CD4-positive, alpha-beta T cell treated with Interleukin-4 for 1 hour (primary cell): ENCODE measurements around the gene MRPL28.
"Not testable (repeated sequence)": the region's sequence is repeated elsewhere in the genome, so short reads cannot be mapped to it uniquely, and the experiment has no call there.

Source experiments
- DNase-seq, 2 donors: peaks; one replicate each; pipeline ENCODE4 v3.0.0-alpha.2; 2020 to 2022

The MRPL28 gene

DNA sequence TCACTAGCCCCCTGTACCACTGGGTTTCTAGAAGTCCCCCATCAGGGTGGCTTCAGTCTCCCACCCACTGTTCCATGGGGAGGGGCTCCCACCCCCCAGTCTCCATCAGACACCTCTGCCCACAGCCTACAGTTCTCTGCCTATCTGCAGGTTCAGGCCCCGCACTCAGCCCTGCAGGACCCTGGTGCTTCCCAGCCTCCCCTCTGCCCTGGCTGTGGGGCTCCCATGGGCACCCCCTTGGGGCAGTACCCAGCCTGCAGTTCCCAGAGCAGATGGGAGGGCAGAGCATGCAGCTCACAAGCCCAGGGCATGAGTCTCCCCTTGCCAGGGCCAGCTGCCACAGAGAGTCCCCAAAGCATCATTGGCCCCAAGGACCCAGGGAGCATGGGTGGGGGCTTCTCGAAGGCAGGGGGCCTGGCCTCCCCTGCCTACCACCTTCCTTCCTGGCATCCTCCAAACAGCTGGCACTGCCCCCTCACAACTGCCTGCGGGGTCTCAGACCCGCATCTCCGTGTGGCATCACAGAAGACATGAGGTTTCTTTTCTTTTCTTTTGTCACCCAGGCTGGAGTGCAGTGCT lies 2.8 kb upstream of the MRPL28 start:
- no peak for DNase-seq

DNA sequence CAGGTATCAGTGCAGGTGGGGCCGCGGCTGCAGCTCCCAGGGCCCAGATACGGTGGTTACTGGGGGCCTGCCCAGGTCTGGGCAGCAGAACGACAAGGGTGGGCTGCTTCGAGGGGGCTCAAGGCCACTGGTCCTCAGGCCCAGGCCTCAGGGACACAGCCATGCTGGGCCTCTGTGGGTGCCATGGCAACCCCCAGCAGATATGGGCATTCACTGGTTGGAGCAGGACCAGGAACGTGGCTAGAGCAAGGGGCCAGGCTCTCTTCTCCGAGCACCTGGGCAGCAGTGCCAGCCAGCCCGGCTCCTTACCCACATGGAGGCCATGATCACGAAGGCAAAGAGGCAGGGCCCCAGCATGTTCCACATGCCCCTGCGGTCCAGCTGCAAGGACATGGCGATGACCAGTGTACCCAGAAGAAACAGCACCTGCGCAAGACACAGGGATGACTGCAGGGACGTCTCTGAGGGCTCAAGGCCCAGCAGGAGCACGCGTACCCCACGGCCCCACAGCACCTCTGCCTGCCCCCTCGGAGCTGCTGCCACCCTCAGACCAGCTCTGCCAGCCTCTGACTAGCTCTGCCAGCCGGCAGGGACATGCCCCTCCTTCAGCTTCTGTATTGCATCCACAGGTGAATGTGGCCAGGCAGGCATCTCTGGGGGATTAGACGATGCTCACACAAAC lies 2.1 kb upstream of the MRPL28 start:
- DNase-seq, result no peak

DNA sequence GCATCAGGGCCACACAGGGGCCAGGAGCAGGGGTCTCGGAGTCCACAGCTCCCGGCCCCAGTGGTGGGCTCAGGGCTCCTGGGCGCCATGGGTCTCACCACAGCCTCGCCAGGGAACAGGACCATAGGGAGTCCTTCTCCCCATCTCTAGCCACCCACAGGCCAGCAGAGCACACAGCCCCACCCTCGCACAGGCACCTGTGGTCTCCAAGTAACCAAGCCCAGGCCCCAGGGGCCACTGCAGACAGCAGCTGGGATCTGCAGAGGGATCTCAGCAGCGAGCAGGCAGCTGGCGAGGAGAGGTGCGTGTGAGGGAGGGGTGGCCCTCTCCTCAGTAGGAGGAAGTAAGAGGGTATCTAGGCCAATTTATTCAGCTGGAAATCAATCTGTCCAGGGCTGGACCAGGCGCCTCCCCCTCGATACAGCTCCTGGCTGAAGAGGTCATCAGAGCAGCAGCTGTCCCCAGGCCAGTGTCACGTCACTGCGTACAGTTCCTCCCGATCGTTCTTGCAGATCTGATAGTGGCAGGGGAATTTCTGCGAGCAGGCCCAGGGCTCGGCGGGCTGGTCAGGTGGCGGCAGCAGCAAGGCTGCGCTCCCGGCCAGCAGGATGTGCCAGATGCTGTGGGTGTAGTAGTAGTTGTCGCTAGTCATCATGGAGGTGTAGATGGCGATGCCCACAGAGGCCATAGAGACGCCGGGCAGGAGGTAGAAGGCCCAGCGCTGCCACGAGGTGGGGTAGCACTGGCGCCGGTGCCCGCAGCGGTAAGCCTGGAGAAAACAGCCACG lies 1.4 kb upstream of the MRPL28 start:
- no peak for DNase-seq

DNA sequence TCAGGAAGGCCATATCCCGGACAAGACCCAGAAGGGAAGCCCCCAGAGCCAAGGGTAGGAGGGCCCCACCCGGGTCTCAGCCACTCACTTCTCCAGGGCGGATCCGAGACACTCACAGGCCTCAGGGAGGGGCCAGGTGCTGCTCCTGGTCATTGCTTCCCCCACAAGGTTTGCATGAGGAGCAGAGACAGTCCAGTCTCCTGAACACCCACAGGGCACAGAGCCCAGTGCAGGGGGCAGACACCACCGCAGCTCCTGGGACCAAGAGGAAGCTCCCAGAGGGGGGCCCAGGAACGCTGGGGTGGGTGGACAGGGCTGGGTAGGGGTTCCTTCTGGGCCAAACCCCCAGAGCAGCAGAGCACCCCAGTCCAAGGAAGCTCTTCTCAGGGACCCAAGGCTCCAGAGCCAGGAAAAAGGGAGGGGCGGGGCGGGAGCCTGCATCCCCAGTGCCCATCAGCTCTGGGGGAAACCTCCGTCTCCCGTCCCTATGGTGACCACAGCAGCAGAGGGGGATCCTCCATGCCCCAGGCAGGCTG lies 709 bp upstream of the MRPL28 start:
- DNase-seq, result no peak

DNA sequence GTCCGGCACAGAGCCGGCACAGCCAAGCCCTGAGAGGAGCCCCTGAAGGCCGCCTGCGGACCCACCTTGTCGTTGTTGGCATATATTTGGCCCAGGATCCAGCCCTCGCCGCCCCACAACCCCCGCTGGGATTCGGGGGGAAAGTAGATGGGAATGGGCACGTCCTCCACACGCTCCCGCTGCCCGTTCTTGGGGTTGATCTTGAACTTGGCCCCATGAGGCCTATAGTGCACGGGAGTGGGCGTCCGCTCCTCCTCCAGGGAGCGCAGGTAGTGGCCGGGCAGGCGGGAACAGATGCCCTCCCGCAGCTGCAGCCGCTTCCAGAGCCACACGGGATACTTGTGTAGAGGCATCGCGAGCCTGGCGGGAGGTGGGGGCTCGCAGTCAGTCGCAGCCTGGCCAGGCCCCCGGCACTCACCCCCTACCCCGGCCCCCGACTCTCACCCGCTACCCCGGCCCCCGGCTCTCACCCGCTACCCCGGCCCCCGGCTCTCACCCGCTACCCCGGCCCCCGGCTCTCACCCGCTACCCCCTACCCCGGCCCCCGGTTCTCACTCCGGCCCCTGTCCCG lies 387 bp downstream of the MRPL28 start:
- DNase-seq, result no peak

DNA sequence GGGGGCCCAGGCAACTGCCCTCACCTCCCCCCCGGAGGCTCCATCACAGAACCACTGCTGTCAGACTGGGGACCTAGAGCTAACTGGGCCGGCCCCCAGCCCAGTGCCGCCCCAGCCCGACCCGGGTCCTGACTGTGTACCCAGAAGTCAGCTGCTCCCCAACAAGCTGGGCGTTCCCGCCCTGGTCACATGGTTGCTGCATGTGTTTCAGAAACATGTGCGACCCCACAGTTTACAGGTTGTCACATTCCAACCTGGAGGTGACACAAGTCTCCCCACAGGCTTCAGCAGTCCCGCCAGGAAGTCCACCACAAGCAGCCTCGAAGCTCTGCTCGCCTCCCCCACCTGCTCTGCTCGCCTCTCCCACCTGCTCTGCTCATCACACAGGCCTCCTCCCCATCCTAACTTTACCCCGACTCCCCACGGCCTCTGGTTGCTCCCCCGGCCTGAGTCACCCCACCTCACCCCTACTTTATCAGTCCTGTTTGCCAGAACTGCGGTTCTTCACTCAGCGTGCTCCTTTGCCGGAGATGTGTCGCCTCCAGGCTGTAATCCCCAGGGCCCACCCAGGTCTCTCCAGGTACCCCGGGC lies 968 bp downstream of the MRPL28 start:
- no peak for DNase-seq

DNA sequence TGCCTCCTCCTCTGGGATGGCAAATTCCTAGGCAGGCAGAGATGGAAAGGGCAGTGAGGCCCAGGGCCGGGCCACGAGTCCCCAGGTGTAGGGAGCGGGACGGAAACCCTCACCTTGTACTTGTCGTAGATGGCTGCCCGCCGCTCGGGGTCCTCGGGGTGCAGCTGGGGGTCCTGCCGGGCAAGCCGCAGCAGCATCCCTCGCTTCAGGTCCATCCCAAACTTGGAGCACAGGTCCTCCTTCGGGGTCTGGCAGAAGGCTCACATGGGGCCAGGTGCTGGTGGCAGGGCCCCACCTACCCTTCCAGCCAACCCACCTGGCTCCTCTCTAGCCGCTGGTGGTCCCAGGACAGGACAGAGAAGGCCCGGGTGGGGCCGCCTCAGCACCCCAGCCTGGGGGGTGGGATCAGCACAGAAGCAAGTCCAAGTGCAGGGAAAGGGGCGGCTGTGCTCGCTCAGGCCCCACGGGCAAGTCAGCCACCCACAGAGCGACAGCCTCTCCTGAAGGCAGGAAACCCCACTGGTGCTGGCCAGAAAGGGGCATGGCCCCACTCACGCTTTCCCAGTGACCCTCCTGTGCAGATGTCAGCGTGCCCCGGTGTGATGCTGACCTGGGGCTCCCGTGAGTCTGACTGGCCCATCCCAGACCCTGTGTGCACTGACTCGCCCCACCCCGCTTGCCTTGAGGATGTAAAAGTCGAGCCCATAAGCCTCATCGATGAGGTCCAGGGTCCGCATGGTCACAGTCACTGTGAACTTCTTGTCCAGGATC lies 1.8 kb downstream of the MRPL28 start:
- no peak for DNase-seq

DNA sequence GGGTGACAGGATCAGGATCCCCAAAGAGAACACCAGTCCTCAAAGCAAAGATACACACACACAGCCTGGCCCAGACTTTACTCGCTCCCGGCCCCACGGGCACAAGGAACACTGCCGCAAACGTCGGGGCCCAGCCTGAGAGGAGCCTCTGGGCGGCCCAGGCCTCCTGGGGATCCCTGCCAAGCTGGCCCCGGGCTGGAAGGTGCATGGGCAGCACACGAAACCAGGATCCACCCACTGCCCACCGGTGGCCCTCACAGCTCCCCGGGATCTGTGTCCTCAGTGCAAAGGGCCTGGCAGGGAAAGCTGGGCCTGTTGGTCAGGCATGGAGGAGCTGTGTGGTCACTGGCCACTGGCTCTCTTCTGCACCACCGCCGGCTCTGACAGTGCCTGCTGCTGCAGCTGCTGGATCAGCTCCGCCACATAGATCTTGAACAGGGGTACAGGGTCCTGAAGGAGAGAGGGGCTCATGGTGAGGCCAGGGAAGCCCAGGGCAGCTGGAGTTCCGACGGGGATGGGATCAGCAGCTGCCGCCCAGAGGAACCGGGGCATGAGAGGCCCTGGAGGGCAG lies 2.9 kb downstream of the MRPL28 start:
- no peak for DNase-seq

DNA sequence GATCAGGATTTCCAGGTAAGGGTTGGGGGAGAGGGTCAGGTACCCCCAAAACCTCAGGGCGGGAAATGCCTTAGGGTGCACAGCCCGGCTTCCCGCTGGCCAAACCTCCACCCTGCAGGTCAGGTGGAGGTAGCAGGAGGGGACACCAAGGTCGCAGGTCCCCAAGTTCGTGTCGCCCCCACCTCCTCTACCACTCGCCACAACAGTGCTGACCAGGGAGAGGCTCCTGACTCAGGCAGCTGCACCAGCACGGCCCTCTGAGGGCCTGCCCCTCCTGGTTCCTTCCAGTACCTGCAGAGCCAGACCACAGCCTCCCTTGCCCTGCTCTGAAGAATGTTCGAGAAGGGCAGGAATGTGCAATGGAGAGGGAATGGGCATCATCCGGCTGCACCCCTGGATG lies 3.9 kb downstream of the MRPL28 start:
- DNase-seq, result no peak

DNA sequence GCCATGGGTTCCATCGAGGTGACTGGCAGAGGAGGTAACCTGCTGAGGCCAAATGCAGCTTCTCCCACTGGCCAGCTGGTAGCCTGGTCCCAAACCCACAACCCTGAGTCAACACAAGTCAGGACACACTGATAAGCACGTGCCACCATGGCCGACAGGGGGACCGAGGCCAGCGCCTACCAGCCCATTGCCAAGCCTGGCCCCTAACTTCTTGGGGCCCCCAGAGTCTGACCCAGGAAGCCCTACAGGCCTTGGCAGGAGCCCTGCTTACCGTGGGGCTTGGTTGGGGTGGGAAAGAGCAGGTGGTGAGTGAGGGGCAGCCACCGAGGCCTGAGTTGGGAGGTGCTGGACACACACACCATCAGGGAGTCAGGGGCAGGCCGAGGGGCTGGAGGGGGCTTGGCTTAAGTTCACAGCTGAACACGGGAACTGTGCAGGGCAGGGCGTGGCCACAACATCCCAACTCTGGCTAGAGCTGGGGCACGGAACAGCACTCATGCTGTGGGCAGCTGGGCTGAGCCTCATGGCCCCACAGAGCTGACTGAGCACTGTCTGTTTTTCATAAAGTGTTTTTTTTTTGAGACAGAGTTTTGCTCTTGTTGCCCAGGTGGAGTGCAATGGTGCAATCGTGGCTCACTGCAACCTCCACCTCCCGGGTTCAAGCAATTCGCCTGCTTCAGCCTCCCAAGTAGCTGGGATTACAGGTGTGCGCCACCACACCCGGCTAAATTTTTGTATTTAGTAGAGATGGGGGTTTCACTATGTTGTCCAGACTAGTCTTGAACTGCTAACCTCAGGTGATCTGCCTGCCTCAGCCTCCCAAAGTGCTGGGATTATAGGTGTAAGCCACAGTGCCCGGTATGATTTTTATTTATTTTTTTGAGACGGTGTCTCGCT lies 5.5 kb downstream of the MRPL28 start:
- DNase-seq, result no peak

DNA sequence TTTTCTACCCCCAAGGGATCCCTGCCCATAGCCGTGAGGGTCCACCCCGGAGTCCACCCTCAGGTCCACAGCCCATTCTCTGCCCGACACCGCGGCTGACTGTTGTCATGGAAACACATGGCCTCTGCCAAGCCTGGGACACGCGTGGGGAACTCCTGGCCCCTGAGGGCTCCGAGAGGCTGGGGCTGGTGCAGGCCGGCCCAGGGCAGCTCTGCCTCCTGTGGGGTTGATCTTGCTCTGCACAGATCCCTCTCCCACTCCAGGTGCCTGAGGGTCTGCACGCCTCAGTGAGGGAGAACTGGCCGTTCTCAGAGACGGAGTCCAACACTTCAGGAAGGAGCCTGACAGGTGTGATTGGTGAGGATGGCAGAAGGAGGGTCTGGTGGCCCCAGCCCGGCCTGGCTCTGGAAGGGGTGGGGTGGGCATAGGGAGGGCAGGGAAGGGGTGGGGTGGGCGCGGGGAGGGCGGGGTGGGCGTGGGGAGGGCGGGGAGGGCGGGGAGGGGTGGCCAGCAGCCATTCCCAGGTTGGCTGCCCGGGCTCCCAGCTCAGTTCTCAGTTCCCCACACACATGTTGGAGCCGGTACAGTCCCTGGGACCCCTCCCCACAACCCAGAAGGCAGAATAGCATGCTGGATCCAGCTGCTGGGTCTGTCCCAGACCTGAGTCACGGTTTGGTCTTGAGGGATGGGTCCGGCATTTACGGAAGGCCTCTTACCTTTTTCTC lies 6.4 kb downstream of the MRPL28 start:
- no peak for DNase-seq

DNA sequence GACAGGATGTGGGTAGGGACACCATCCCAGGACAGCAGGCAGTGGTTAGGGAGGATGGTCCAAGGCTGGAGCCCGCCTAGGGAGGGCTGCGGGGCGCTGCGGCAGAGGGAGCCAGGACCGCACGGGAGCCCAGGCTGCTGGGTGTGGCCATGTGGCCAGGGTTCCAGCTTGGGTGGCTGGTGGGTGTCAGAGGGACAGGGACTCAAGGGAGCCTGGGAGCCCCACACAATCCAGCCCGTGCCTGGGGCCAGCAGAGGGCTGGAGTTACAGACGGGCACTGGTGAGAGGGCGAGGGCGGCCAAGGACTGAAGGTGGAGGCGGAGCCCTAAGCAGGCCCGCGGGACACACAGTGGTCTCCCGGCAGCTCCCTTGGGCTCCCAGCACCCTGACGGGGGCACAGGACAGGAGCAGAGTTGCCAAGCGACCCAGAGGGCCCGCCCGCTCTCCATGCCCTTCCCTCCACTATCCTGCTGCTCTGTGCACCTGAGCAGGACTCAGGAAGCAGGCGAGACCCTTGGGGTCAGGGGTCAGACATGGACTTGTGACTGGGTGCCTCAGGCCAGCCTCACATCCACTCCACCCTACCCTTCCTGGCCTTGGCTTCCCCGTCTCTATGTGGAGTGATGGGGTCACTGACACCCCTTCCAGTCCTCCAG lies 7.1 kb downstream of the MRPL28 start:
- no peak for DNase-seq

DNA sequence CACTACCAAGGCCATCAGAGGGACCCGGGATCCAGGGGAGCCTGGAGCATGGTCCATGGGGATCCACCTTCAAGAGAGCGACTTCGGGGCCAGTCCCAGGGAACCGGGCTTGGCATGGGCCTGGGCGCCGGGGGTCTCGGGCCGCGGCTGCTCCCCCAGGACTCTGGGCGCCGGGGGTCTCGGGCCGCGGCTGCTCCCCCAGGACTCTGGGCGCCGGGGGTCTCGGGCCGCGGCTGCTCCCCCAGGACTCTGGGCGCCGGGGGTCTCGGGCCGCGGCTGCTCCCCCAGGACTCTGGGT lies 7.7 kb downstream of the MRPL28 start:
- DNase-seq, result not testable (repeated sequence)

DNA sequence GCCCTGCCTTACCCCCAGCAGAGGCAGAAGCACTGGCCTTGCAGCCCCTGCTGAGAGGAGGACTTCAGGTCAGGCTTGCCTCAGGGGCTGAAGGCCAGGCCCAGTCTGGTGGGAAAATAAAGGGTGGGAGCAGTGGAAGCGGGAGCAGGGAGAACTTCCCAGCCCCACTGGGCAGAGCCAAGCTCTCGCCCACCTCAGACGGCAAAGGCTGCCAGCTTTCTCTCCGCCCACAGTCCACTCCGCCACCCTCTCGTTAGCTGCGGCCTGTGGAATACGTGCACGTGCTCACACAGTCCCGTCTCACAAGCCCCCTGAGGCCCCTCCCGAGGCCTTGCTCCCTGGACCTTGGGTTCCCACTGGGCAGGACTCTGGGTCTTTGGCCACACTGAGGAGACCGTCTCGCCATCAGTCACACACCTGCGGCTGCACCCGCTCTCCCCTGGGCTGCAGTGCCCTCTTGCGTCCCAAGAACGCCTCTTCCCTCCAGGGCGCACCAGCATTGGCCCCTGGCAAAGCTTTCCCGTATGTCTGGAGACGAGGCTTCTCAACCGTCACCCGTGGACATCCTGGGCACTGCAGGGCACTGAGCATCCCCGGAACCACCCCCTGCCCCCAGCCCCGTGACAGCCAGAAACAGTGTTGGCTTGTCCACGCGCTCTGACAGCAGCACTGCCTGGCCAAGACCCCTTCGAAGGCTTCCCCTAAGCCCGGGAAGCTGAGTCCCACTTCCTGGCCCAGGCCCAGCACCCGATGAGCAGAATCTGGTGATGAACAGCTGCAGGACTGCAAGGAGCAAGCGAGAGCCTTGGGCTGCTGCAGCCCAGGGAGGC lies 8.3 kb downstream of the MRPL28 start:
- DNase-seq, result peak; percentile 79

DNA sequence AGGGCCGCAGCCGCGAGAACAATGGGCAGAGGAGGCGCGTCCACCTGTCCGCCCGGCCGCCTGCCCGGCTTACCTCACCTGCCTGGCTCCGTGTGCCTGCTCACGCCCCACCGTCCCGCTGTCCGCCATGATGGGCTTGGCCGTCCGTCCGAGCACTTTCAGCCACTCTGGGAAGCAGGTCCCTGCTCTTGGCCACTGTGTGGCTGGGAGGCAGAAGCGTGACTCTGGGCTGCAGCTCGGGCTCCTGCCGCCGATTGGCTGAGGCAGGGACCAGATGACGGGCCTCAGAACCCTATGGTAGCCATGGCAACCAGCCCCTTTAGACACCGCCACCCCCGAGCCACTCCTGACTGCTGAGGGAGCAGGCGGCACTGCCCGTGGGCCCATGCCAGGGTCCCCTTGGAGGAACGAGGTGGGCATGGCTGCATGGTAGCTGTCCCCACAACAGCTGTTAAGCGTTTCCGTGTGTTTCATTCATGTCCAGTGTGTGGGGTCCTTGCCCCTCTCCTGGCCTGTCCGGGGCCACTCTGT lies 8.9 kb downstream of the MRPL28 start:
- DNase-seq, result no peak

DNA sequence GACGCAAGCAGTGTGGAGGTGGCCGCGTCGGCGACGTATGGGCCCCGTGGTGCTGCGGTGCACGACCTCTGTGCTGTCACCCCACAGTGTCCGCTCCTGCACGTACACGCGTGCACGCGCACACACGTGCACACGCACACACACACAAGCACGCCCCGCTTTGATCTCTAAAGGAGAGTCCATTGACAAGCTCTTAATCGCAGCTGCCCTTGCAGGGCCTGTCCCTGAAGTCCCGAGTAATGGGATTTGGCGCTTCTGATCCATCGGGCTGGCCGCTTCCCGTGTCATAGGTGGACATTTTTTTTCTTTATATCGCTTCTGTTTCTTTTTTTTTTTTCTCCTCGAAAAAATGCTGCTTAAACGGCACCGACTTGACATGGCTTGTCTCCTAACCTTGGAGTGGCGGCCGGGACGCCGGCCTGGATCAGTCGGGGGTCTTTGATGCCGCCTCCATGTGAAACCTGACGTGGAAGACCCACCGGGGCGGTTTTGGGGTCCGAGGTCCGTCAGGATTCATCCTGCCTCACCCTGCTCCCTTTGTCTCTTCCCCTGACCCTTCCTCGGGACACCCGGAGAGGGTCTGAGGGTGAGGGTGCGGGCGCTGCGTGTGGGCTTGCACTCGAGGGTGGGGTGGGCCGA lies 9.5 kb downstream of the MRPL28 start:
- no peak for DNase-seq

DNA sequence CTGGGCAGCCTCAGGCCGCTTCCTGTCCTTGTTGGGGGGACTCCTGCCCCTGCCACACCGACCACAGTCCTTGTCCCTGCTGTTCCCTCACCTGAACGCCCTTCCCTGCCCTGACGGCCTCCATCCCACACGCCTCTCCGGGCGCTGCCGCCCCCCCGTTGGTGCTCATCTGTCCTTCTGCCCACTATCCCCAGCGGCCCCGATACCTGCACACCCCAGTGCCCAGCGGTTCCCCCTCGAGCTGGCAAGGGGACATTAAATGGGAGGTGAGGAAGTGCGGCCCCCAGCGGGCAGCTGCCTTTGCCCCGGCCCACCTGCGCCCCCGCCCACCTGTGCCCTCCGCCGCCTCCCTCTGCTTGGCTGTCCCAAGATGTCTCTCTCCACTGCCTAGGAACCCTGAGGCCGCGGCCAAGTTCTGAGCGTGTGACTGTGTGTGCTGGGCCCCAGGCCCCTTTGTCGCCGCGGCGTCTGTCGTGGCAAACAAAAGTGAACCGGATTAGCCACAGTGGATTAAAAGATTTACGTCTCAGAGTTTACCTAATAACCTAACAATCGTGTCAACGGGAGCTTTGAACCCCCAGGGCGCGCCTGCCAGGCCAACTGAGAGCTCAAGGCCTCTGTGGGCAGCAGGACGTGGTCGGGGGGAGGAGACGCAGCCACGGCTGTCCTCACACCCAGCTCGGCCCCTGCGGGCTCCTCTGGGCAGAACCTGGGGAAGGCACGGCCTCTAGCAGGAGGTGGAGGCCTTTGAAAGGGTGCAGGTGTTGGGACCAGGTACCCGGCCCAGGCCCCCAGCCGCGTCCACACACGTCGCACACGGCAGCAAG lies 10.3 kb downstream of the MRPL28 start:
- no peak for DNase-seq
